Peyer's patch (tissue), 4 donors: Measurements from ENCODE around the gene STARD10.

Experiments
- CTCF ChIP-seq, 6 experiments: fragments of 450-650 bp in 4 of 6; fragments of 200-600 bp in 2 of 6; sonication (generic) in 1 of 6; IDR thresholded peaks; one replicate each; pipeline ENCODE4 v1.5.1; 2017 to 2019; ENCODE audit warnings: antibody characterized with exemption in 6 of 6, mild to moderate bottlenecking in 3 of 6, moderate library complexity in 1 of 6
- POLR2A ChIP-seq, 2 donors: fragments of 450-650 bp; IDR thresholded peaks; one replicate each; pipeline ENCODE4 v1.5.1; 2017; ENCODE audit warnings: antibody characterized with exemption in 2 of 2, mild to moderate bottlenecking in 2 of 2, moderate library complexity in 2 of 2

GRCh38 chr11:72812604-72812966 lies 18.7 kb upstream of the STARD10 start:
- TF ChIP-seq CTCF (IDR thresholded peaks at IDR 0.05) (no peak), POLR2A (IDR thresholded peaks at IDR 0.05) (no peak)
